ENCODE results near the gene MAPK11.

DNA sequence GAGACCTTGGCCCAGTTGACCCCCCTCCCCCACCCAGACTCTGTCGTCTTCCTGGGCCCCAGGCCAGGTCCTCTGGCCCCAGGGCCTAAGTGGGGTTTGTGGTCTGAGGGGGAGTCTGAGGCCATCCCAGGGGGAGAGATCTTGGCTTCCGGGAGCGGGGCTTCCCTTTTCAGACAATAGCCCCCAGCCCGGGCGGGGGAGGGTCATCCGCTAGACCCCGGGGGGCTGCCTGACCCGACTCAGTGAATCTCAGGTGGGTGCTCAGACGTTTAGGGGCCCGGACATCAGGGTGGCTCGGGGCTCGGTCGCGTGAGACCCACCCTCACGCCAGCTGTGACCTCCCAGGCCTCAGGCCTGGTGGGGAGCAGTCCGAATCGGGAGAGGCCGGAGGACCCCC lies 609 bp downstream of the MAPK11 start:
- no peak for TF ChIP-seq CTCF (conservative IDR thresholded peaks at IDR 0.05)
- no peak for TF ChIP-seq EZH2 (IDR thresholded peaks at IDR 0.05; ENCODE audit: low read depth)

Measured in PC-9 (cell line).